ENCODE results near the gene FOXF2. TPM values are rescaled to one million over a fixed set of nuclear protein-coding genes. Genes with fewer than 3 reads are reported as not detected.

Gene FOXF2
- total and polyA plus RNA-seq, 2 donors (not counting 3 experiments of a cell fraction or from before 2014, with no cell fraction given): not detected

DNA sequence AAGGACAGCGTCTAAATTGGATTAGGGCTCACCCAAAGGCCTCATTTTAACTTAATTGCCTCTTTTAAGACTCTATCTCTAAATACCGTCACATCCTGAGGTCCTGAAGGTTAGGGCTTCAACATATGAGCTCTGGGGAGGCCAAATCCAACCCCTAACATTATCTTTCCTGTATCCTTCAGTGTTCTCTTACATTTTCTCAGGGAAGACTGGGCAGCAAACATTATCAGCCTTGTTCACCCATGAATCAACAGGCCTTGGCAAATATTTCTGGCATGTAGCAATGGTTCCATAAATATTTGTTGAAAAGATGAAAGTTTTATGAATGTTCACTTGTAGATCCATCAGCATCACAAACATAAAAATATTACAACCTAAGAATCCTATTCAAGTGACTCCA, 24.6 kb upstream of the FOXF2 start:
- DNase-seq (ENCODE audit: low read depth, low spot score) (no peak), FAIRE-seq (no peak)
- dilution Hi-C loops (cut with MboI; ENCODE audit: extremely low pct_ligation_motif_present, low sequenced_read_pairs): no loop called here
- H4K20me1 ChIP-seq (replicated peaks; ENCODE audit: control insufficient read depth, extremely low read depth, insufficient read depth, low read length): no peaks in the 10 kb centered on the region
- no peak for TF ChIP-seq JUN (IDR thresholded peaks at IDR 0.05; ENCODE audit: borderline replicate concordance, insufficient read depth, insufficient read length, low read depth)
- TF ChIP-seq POLR2A (IDR thresholded peaks at IDR 0.05; ENCODE audit: low read depth, low read length): no peak
- no peak for TF ChIP-seq POLR2AphosphoS5 (IDR thresholded peaks at IDR 0.05; ENCODE audit: insufficient read depth, low read depth, low read length)
- TF ChIP-seq FOS (IDR thresholded peaks at IDR 0.05; ENCODE audit: borderline replicate concordance, insufficient read depth, low read length): no peak
- TF ChIP-seq, protein P1, sequence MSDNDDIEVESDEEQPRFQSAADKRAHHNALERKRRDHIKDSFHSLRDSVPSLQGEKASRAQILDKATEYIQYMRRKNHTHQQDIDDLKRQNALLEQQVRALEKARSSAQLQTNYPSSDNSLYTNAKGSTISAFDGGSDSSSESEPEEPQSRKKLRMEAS (IDR thresholded peaks at IDR 0.05; ENCODE audit: insufficient read depth, insufficient read length): no peak
- no peak for TF ChIP-seq MYC (IDR thresholded peaks at IDR 0.05; ENCODE audit: low read depth, low read length)
- TF ChIP-seq, protein P2, sequence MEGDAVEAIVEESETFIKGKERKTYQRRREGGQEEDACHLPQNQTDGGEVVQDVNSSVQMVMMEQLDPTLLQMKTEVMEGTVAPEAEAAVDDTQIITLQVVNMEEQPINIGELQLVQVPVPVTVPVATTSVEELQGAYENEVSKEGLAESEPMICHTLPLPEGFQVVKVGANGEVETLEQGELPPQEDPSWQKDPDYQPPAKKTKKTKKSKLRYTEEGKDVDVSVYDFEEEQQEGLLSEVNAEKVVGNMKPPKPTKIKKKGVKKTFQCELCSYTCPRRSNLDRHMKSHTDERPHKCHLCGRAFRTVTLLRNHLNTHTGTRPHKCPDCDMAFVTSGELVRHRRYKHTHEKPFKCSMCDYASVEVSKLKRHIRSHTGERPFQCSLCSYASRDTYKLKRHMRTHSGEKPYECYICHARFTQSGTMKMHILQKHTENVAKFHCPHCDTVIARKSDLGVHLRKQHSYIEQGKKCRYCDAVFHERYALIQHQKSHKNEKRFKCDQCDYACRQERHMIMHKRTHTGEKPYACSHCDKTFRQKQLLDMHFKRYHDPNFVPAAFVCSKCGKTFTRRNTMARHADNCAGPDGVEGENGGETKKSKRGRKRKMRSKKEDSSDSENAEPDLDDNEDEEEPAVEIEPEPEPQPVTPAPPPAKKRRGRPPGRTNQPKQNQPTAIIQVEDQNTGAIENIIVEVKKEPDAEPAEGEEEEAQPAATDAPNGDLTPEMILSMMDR (IDR thresholded peaks at IDR 0.05; ENCODE audit: extremely low read depth in 1 of 2, insufficient read depth in 1 of 2, low read depth in 1 of 2, low read length in 2 of 2): no peak
- no peak for TF ChIP-seq EZH2 (IDR thresholded peaks at IDR 0.05; ENCODE audit: borderline replicate concordance, low read depth, low read length, severe bottlenecking)
- H3K9ac ChIP-seq (replicated peaks; ENCODE audit: extremely low read depth, insufficient read depth, low read length): no peak overlapping the region
- intact Hi-C loops (cut with micrococcal nuclease): no loop called here
- no peak overlapping the region for H3K4me2 ChIP-seq (ENCODE audit: insufficient read depth, low read length)
- no peak overlapping the region for H2AFZ ChIP-seq (ENCODE audit: low read depth, low read length)
- BruUV-seq (replicated peaks): no TSS peak
- H3K27ac ChIP-seq (ENCODE audit: insufficient read depth, low read depth, low read length): no peak overlapping the region
- no peaks in the 10 kb centered on the region for H3K36me3 ChIP-seq (ENCODE audit: control insufficient read depth in 2 of 2, extremely low read depth in 1 of 2, insufficient read depth in 2 of 2, low read length in 2 of 2)
- no peak overlapping the region for H3K4me3 ChIP-seq (replicated peaks in 1 of 3; ENCODE audit: insufficient read depth in 1 of 3, low read depth in 1 of 3, low read length in 3 of 3)
- H3K9me3 ChIP-seq (replicated peaks; ENCODE audit: control insufficient read depth, insufficient read depth, low read length): no peaks in the 10 kb centered on the region
- CTCF ChIA-PET: interaction anchor here (0.7 to 1.3 kb wide), 2 partner anchors 32 to 72 kb away, joined by 3 to 4 read pairs; no protein-coding TSS in a partner anchor
- no peaks in the 10 kb centered on the region for H3K27me3 ChIP-seq (ENCODE audit: control insufficient read depth in 2 of 2, insufficient read depth in 2 of 2, low read length in 2 of 2)
- POLR2A ChIA-PET: no interaction called here
- no peaks in the 10 kb centered on the region for H3K4me1 ChIP-seq (ENCODE audit: control insufficient read depth, extremely low read depth, insufficient read depth, low read length)
- no peaks in the 10 kb centered on the region for H3K9me1 ChIP-seq (replicated peaks; ENCODE audit: control insufficient read depth, extremely low read depth, insufficient read depth, low read length)
- H3K79me2 ChIP-seq (ENCODE audit: control insufficient read depth, insufficient read depth, low read length): no peaks in the 10 kb centered on the region
